GM23338 (cell line): Measurements from ENCODE around the gene TIE1. TPM values are rescaled to one million over a fixed set of nuclear protein-coding genes. Genes with fewer than 3 reads are reported as not detected.

Experiments
- ATAC-seq: fragments of 200-7000 bp; cut with Tn5 transposase; 3 replicates; pipeline ENCODE4 v1.9.1; 2020
- DNase-seq: peaks from one replicate; pipeline ENCODE4 v3.0.0-alpha.2; 2015; ENCODE audit warnings: low spot score
- H2AFZ ChIP-seq: fragments of 200-600 bp; sonication (generic); 2 replicates; pipeline ENCODE4 v1.8.0; 2016; ENCODE audit warnings: antibody characterized with exemption, mild to moderate bottlenecking, moderate library complexity
- H3F3A ChIP-seq: fragments of 200-600 bp; sonication (generic); replicated peaks from 2 replicates; pipeline ENCODE4 v1.8.0; 2017; ENCODE audit warnings: antibody characterized with exemption, mixed run types, low read depth
- H3K27ac ChIP-seq: fragments of 200-600 bp; sonication (generic); 2 replicates; pipeline ENCODE4 v1.6.1; 2016; ENCODE audit warnings: low read depth
- H3K27me3 ChIP-seq: fragments of 200-600 bp; sonication (generic); 2 replicates; pipeline ENCODE4 v1.8.0; 2016; ENCODE audit warnings: mild to moderate bottlenecking, mixed run types, moderate library complexity; ENCODE audit not compliant: insufficient read depth
- H3K36me3 ChIP-seq: fragments of 200-600 bp; sonication (generic); 2 replicates; pipeline ENCODE4 v1.8.0; 2016; ENCODE audit warnings: mild to moderate bottlenecking; ENCODE audit not compliant: insufficient read depth
- H3K4me1 ChIP-seq: fragments of 200-600 bp; sonication (generic); 2 replicates; pipeline ENCODE4 v1.8.0; 2016; ENCODE audit warnings: mild to moderate bottlenecking, moderate library complexity; ENCODE audit not compliant: insufficient read depth
- H3K4me2 ChIP-seq: fragments of 200-600 bp; sonication (generic); 2 replicates; pipeline ENCODE4 v1.7.1; 2017; ENCODE audit warnings: mixed run types
- H3K4me3 ChIP-seq: fragments of 200-600 bp; sonication (generic); 2 replicates; pipeline ENCODE4 v1.6.1; 2016; ENCODE audit warnings: mixed run types
- H3K79me2 ChIP-seq: fragments of 200-600 bp; sonication (generic); replicated peaks from 2 replicates; pipeline ENCODE4 v1.8.0; 2017; ENCODE audit warnings: mild to moderate bottlenecking; ENCODE audit not compliant: insufficient read depth
- H3K9me2 ChIP-seq: fragments of 200-600 bp; sonication (generic); 2 replicates; pipeline ENCODE4 v1.8.0; 2017; ENCODE audit not compliant: insufficient read depth
- H4K20me1 ChIP-seq: fragments of 200-600 bp; sonication (generic); replicated peaks from 2 replicates; pipeline ENCODE4 v1.8.0; 2017; ENCODE audit warnings: mild to moderate bottlenecking; ENCODE audit not compliant: insufficient read depth
- H3K27ac Mint-ChIP-seq: 2 replicates; pipeline ENCODE4 v1.8.0; 2020; ENCODE audit warnings: inconsistent platforms, mild to moderate bottlenecking, moderate library complexity, mixed read lengths
- H3K27me3 Mint-ChIP-seq: 3 replicates; pipeline ENCODE4 v1.8.0; 2022; ENCODE audit warnings: low read depth, mild to moderate bottlenecking, moderate library complexity, mixed read lengths, inconsistent platforms; ENCODE audit not compliant: insufficient read depth, poor library complexity
- H3K36me3 Mint-ChIP-seq: 3 replicates; pipeline ENCODE4 v1.8.0; 2021; ENCODE audit warnings: low read depth, mild to moderate bottlenecking, inconsistent platforms, moderate library complexity, mixed read lengths
- H3K4me1 Mint-ChIP-seq: 3 replicates; pipeline ENCODE4 v1.8.0; 2020; ENCODE audit warnings: mild to moderate bottlenecking, inconsistent platforms, mixed read lengths
- H3K4me3 Mint-ChIP-seq: 3 replicates; pipeline ENCODE4 v1.8.0; 2021; ENCODE audit warnings: moderate library complexity, mild to moderate bottlenecking, inconsistent platforms, mixed read lengths
- H3K9me3 Mint-ChIP-seq: 3 replicates; pipeline ENCODE4 v1.8.0; 2020; ENCODE audit warnings: moderate library complexity, mild to moderate bottlenecking, inconsistent platforms, mixed read lengths
- CREB1 ChIP-seq: fragments of 250-450 bp; sonication (Bioruptor Pico); IDR thresholded peaks from 2 replicates; pipeline ENCODE4 v1.5.0; 2020; ENCODE audit warnings: low read depth, mild to moderate bottlenecking, moderate library complexity
- CTCF ChIP-seq, 2 experiments: fragments of 200-600 bp in 1 of 2; sonication (generic) in 1 of 2; conservative IDR thresholded peaks; 2 replicates each; pipeline versions ENCODE4 v1.5.1 to v1.6.1; 2016 to 2017; ENCODE audit warnings: antibody characterized with exemption in 2 of 2, low read depth in 2 of 2, mild to moderate bottlenecking in 2 of 2, moderate library complexity in 1 of 2
- ETS1 ChIP-seq: IDR thresholded peaks from 2 replicates; pipeline ENCODE4 v1.6.1; 2016; ENCODE audit warnings: antibody characterized with exemption
- EZH2 ChIP-seq: fragments of 200-600 bp; sonication (generic); IDR thresholded peaks from one replicate; pipeline ENCODE4 v1.8.0; 2017; ENCODE audit warnings: antibody characterized with exemption, mild to moderate bottlenecking, low read depth; ENCODE audit not compliant: unreplicated experiment
- EZH2phosphoT487 ChIP-seq: fragments of 200-600 bp; sonication (generic); IDR thresholded peaks from one replicate; pipeline ENCODE4 v1.8.1; 2018; ENCODE audit warnings: antibody characterized with exemption; ENCODE audit not compliant: unreplicated experiment
- JUNB ChIP-seq: IDR thresholded peaks from one replicate; pipeline ENCODE4 v1.6.1; 2016; ENCODE audit warnings: antibody characterized with exemption; ENCODE audit not compliant: unreplicated experiment
- NANOG ChIP-seq: IDR thresholded peaks from 2 replicates; pipeline ENCODE4 v1.6.1; 2016; ENCODE audit warnings: antibody characterized with exemption, borderline replicate concordance
- POLR2AphosphoS5 ChIP-seq: IDR thresholded peaks from 2 replicates; pipeline ENCODE4 v1.6.1; 2016; ENCODE audit warnings: antibody characterized with exemption, low read depth
- STAT1 ChIP-seq: IDR thresholded peaks from one replicate; pipeline ENCODE4 v1.6.1; 2016; ENCODE audit warnings: antibody characterized with exemption; ENCODE audit not compliant: unreplicated experiment
- ZNF114 ChIP-seq: fragments of 250-450 bp; sonication (Bioruptor Pico); IDR thresholded peaks from 2 replicates; pipeline ENCODE4 v1.5.0; 2020; ENCODE audit warnings: mild to moderate bottlenecking, moderate library complexity
- ZNF331 ChIP-seq: fragments of 250-450 bp; sonication (Bioruptor Pico); IDR thresholded peaks from 2 replicates; pipeline ENCODE4 v1.5.0; 2020; ENCODE audit warnings: low read depth, mild to moderate bottlenecking, moderate library complexity
- ZNF462 ChIP-seq: fragments of 250-450 bp; sonication (Bioruptor Pico); IDR thresholded peaks from 2 replicates; pipeline ENCODE4 v1.5.0; 2020; ENCODE audit warnings: mild to moderate bottlenecking, moderate library complexity
- polyA plus RNA-seq: library from polyadenylated mRNA; unstranded; fragments of >200 nt; fragmentation: Nextera tagmentation; extraction: Ambion mirVana; gene quantifications from 2 replicates; pipeline ENCODE4 v1.2.1, GENCODE V29; 2016
- total RNA-seq: library from RNA; depleted of rRNA; stranded (reverse); fragments of >200 nt; shearing (Covaris generic); gene quantifications from 2 replicates; pipeline ENCODE4 v1.2.3, GENCODE V29; 2014

TIE1 gene
- total and polyA plus RNA-seq, 2 experiments from 2014 or later = 0.37 to 2.3 TPM

GRCh38 chr1:43352351-43352705 lies 51.5 kb downstream of the TIE1 start:
- Histone ChIP-seq H3K9me2 (no peaks in the 10 kb centered on the region), H3K4me1 (peaks cover 22% of the 10 kb centered on the region), H3K36me3 (no peaks in the 10 kb centered on the region), H3K27me3 (peaks cover 10% of the 10 kb centered on the region), H3K79me2 (peaks cover 5% of the 10 kb centered on the region; the same call in 1 of the 2 replicates), H4K20me1 (no peaks in the 10 kb centered on the region), H3K4me2 (no peak overlapping the region), H3K4me3 (no peak overlapping the region), H3K27ac (no peak overlapping the region), H3F3A (peaks cover 13% of the 10 kb centered on the region; the same call in 1 of the 2 replicates), H2AFZ (no peak overlapping the region)
- no peak for TF ChIP-seq EZH2phosphoT487
- no peak for TF ChIP-seq CTCF (conservative IDR thresholded peaks at IDR 0.05; ENCODE audit: low read depth in 2 of 2)
- TF ChIP-seq ZNF114 (CRISPR knock-in tag) = no peak
- no peak for TF ChIP-seq NANOG
- no peak for TF ChIP-seq STAT1
- no peak for TF ChIP-seq ZNF462 (CRISPR knock-in tag)
- no peak for TF ChIP-seq JUNB
- TF ChIP-seq ZNF331 (CRISPR knock-in tag) = no peak
- TF ChIP-seq CREB1 = no peak
- no peak for TF ChIP-seq EZH2
- TF ChIP-seq ETS1 = no peak
- no peak for TF ChIP-seq POLR2AphosphoS5
- no peaks in the 10 kb centered on the region for H3K9me3 Mint-ChIP-seq
- ATAC-seq = no peak
- 0 out of 3 replicates have a peak, but pooled peaks cover 4% of the 10 kb centered on the region for H3K36me3 Mint-ChIP-seq
- no peak overlapping the region for H3K4me3 Mint-ChIP-seq
- DNase-seq = no peak
- peaks cover 25% of the 10 kb centered on the region for H3K4me1 Mint-ChIP-seq
- no peak overlapping the region; the same call in 1 of the 2 replicates for H3K27ac Mint-ChIP-seq
- peaks cover 6% of the 10 kb centered on the region for H3K27me3 Mint-ChIP-seq
